HL-60 (cell line): Measurements from ENCODE around the gene FAM151A.

Source experiments
- DNase-seq, 2 experiments: peaks; one replicate each; pipeline ENCODE4 v3.0.0-alpha.2; 2010 to 2020; ENCODE audit warnings: low read depth in 1 of 2, low spot score in 1 of 2
- H3K27ac ChIP-seq: fragments of 250-450 bp; sonication (Bioruptor Pico); replicated peaks from 2 replicates; pipeline ENCODE4 v1.5.1; 2020; ENCODE audit warnings: mild to moderate bottlenecking, moderate library complexity
- H3K27me3 ChIP-seq: fragments of 250-450 bp; sonication (Bioruptor Pico); 2 replicates; pipeline ENCODE4 v1.5.1; 2021; ENCODE audit warnings: mild to moderate bottlenecking, moderate library complexity; ENCODE audit not compliant: insufficient read depth, poor library complexity, severe bottlenecking
- H3K4me3 ChIP-seq: replicated peaks from 2 replicates; pipeline ENCODE4 v1.5.1; 2011; ENCODE audit warnings: mild to moderate bottlenecking, control low read depth, low read length; ENCODE audit not compliant: insufficient read depth
- GABPA ChIP-seq: IDR thresholded peaks from 2 replicates; pipeline ENCODE4 v1.6.1; 2012; ENCODE audit warnings: low read depth
- POLR2AphosphoS5 ChIP-seq: IDR thresholded peaks from 2 replicates; pipeline ENCODE4 v1.6.1; 2012; ENCODE audit warnings: low read depth
- SPI1 ChIP-seq: IDR thresholded peaks from 2 replicates; pipeline ENCODE4 v1.6.1; 2012; ENCODE audit warnings: low read depth, mild to moderate bottlenecking, borderline replicate concordance
- TF ChIP-seq, protein P1 (sequence below): IDR thresholded peaks from one replicate; pipeline ENCODE4 v1.5.1; 2011; ENCODE audit warnings: low read length, control low read depth, inconsistent platforms; ENCODE audit not compliant: insufficient read depth
- TF ChIP-seq, protein P2 (sequence below): IDR thresholded peaks from 2 replicates; pipeline ENCODE4 v1.6.1; 2012; ENCODE audit warnings: low read depth; ENCODE audit not compliant: insufficient replicate concordance

The FAM151A gene

DNA sequence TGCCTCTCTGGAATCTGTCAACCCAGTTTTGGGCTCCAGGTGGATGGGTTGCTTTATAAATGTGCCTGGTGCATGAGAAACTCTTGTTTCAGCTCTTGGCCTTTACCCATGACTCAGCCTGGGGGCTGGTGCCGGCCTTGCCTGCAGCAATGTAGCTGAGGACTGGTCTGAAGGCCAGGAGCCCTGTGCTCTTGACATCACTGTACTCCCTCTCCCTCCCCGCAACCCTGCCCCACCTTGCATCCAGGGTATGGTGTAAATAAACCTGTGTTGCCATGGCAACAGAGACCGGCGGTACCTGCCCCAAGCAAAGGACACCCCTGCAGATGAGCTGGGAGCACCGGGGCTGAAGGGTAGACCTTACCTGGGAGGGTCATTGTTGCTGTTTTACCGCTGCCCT is 13.3 kb downstream of the FAM151A start:
- no peak for DNase-seq
- TF ChIP-seq SPI1 (no peak), GABPA (no peak), POLR2AphosphoS5 (no peak)
- TF ChIP-seq, protein P1, sequence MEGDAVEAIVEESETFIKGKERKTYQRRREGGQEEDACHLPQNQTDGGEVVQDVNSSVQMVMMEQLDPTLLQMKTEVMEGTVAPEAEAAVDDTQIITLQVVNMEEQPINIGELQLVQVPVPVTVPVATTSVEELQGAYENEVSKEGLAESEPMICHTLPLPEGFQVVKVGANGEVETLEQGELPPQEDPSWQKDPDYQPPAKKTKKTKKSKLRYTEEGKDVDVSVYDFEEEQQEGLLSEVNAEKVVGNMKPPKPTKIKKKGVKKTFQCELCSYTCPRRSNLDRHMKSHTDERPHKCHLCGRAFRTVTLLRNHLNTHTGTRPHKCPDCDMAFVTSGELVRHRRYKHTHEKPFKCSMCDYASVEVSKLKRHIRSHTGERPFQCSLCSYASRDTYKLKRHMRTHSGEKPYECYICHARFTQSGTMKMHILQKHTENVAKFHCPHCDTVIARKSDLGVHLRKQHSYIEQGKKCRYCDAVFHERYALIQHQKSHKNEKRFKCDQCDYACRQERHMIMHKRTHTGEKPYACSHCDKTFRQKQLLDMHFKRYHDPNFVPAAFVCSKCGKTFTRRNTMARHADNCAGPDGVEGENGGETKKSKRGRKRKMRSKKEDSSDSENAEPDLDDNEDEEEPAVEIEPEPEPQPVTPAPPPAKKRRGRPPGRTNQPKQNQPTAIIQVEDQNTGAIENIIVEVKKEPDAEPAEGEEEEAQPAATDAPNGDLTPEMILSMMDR = no peak
- TF ChIP-seq, protein P2, sequence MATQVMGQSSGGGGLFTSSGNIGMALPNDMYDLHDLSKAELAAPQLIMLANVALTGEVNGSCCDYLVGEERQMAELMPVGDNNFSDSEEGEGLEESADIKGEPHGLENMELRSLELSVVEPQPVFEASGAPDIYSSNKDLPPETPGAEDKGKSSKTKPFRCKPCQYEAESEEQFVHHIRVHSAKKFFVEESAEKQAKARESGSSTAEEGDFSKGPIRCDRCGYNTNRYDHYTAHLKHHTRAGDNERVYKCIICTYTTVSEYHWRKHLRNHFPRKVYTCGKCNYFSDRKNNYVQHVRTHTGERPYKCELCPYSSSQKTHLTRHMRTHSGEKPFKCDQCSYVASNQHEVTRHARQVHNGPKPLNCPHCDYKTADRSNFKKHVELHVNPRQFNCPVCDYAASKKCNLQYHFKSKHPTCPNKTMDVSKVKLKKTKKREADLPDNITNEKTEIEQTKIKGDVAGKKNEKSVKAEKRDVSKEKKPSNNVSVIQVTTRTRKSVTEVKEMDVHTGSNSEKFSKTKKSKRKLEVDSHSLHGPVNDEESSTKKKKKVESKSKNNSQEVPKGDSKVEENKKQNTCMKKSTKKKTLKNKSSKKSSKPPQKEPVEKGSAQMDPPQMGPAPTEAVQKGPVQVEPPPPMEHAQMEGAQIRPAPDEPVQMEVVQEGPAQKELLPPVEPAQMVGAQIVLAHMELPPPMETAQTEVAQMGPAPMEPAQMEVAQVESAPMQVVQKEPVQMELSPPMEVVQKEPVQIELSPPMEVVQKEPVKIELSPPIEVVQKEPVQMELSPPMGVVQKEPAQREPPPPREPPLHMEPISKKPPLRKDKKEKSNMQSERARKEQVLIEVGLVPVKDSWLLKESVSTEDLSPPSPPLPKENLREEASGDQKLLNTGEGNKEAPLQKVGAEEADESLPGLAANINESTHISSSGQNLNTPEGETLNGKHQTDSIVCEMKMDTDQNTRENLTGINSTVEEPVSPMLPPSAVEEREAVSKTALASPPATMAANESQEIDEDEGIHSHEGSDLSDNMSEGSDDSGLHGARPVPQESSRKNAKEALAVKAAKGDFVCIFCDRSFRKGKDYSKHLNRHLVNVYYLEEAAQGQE = no peak
- H3K4me3 ChIP-seq = no peak overlapping the region
- H3K27ac ChIP-seq = no peak overlapping the region
- no peaks in the 10 kb centered on the region for H3K27me3 ChIP-seq

DNA sequence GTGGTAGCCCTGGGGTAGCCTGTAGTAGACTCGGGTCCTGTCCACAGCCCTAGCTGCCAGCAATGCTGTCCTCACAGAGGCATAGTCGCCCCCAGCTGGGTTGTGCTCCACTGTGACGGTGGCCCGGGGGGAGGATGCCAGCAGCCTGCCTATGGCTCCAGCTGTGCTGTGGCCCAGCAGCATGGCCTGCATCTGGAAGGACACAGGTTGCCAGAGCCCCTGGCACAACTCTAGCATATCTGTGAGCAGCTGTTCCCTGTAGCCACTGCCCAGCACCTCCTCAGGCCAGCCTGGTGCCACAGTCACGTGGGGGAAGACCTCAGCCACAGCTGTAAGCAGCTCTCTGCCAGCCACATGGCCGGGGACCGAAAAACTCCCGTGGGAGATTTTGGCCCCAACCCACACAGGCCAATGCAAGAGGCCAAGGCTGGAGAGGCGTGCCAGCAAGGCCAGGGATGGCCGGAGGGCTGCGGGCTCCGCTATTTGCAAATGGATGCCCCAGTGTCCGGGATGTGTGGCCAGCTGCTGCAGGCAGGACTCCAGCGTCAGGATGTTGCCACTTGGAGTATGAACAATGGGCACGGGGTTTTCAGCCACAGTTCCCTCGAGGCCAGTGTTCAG is 13.9 kb downstream of the FAM151A start:
- no peak for DNase-seq

DNA sequence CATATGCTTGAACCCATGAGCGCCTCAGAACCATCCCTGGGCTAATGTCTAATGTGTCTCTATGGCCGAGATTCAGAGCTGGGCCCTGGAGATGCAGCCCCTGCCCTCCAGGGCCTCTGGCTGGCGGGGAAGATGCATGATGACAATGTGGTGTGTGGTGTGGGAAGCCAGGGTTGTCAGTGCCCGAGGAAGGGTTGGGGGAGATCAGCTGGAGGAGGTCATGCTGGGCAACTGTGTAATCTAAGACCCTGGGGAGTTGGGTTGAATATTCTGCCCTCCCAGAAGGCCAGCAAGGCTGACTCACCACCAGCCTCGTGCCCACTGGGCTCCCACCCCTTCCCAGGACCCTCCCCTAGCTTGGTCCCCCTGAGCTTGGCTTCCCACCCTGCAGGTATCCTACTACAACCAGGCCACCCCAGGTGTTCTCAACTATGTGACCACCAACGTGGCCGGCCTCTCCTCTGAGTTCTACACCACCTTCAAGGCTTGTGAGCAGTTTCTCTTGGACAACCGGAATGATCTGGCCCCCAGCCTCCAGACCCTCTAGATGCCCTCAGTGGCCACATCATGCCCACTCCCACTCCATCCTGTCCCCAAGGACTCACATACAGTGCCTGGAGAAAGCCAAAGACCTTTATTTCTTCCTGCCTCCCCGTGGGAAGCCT is 14.6 kb downstream of the FAM151A start:
- Histone ChIP-seq H3K27me3 (no peaks in the 10 kb centered on the region), H3K27ac (no peak overlapping the region), H3K4me3 (no peak overlapping the region)
- no peak for TF ChIP-seq SPI1
- TF ChIP-seq, protein P2 = no peak
- TF ChIP-seq GABPA = no peak
- TF ChIP-seq POLR2AphosphoS5 = no peak
- TF ChIP-seq, protein P1 = no peak
- DNase-seq = no peak

More for the DNA sequence above, 13.9 kb downstream of the FAM151A start:
- Histone ChIP-seq H3K27ac (no peak overlapping the region), H3K4me3 (no peak overlapping the region), H3K27me3 (no peaks in the 10 kb centered on the region)
- no peak for TF ChIP-seq POLR2AphosphoS5
- no peak for TF ChIP-seq GABPA
- no peak for TF ChIP-seq SPI1
- TF ChIP-seq, protein P1 = no peak
- TF ChIP-seq, protein P2 = no peak
